ENCODE measurements around the gene BIRC2.

DNA sequence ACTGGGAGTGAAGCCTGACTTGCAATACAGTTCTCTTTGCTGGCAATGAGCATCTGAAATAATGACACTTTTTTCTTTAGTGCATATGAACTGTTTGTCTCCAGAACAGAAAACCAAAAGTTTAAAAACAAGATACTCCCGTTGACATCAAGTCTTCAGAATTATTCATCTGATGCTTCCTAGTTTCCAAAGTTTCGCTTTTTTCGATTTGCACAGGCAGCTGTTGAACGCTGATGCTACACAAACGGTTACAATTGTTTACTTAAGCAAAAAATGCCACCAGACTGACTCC is 612 bp upstream of the BIRC2 start:
- no peak for TF ChIP-seq EZH2phosphoT487 (IDR thresholded peaks at IDR 0.05; ENCODE audit: borderline replicate concordance, low read length)
- TF ChIP-seq, protein P1, sequence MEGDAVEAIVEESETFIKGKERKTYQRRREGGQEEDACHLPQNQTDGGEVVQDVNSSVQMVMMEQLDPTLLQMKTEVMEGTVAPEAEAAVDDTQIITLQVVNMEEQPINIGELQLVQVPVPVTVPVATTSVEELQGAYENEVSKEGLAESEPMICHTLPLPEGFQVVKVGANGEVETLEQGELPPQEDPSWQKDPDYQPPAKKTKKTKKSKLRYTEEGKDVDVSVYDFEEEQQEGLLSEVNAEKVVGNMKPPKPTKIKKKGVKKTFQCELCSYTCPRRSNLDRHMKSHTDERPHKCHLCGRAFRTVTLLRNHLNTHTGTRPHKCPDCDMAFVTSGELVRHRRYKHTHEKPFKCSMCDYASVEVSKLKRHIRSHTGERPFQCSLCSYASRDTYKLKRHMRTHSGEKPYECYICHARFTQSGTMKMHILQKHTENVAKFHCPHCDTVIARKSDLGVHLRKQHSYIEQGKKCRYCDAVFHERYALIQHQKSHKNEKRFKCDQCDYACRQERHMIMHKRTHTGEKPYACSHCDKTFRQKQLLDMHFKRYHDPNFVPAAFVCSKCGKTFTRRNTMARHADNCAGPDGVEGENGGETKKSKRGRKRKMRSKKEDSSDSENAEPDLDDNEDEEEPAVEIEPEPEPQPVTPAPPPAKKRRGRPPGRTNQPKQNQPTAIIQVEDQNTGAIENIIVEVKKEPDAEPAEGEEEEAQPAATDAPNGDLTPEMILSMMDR (conservative IDR thresholded peaks at IDR 0.05; ENCODE audit: low read depth, low read length), result no peak
